ENCODE measurements around the gene FAM20C. TPM values are rescaled to one million over a fixed set of nuclear protein-coding genes. Genes with fewer than 3 reads are reported as not detected.

Gene FAM20C
- total RNA-seq, 1 donor from 2014 or later: 42.9 TPM

Other genes with a start within 250 kb of the FAM20C start
- gene FOXL3, start 97.6 kb downstream of the FAM20C start, total RNA-seq: not detected

All from lower lobe of right lung (tissue), 1 donor.